ENCODE measurements around the gene HDDC2.

DNA sequence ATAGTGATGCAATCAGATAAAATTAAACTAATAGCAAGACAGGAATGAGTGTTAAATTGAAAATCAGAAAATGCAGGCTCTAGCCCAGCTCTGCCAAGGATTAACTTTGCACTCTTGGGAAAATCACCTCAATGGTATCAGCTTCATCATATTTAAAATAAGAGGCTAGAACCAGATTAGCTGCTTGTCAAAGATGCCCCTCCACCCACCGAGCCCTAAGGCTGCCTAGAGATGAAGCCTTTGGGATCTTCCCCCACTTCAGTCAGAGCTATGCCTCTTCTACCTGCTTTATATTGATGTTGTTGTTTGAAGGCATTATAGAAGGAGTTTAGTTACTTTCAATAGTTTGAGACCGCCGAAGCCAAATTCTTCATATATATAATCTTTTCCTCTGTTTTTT is 47.4 kb downstream of the HDDC2 start:
- TF ChIP-seq, protein P1, sequence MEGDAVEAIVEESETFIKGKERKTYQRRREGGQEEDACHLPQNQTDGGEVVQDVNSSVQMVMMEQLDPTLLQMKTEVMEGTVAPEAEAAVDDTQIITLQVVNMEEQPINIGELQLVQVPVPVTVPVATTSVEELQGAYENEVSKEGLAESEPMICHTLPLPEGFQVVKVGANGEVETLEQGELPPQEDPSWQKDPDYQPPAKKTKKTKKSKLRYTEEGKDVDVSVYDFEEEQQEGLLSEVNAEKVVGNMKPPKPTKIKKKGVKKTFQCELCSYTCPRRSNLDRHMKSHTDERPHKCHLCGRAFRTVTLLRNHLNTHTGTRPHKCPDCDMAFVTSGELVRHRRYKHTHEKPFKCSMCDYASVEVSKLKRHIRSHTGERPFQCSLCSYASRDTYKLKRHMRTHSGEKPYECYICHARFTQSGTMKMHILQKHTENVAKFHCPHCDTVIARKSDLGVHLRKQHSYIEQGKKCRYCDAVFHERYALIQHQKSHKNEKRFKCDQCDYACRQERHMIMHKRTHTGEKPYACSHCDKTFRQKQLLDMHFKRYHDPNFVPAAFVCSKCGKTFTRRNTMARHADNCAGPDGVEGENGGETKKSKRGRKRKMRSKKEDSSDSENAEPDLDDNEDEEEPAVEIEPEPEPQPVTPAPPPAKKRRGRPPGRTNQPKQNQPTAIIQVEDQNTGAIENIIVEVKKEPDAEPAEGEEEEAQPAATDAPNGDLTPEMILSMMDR (IDR thresholded peaks at IDR 0.05; ENCODE audit: low read depth, low read length, poor library complexity, severe bottlenecking), result no peak
- no peak for TF ChIP-seq EZH2phosphoT487 (IDR thresholded peaks at IDR 0.05; ENCODE audit: borderline replicate concordance, low read length)
